ENCODE results near the gene EXOC3L4. TPM values are rescaled to one million over a fixed set of nuclear protein-coding genes. Genes with fewer than 3 reads are reported as not detected.

Gene EXOC3L4
- total and polyA plus RNA-seq, 2 of the 8 experiments (the other 6 are each of a cell fraction or from before 2014, with no cell fraction given): 0.45 to 0.57 TPM

DNA sequence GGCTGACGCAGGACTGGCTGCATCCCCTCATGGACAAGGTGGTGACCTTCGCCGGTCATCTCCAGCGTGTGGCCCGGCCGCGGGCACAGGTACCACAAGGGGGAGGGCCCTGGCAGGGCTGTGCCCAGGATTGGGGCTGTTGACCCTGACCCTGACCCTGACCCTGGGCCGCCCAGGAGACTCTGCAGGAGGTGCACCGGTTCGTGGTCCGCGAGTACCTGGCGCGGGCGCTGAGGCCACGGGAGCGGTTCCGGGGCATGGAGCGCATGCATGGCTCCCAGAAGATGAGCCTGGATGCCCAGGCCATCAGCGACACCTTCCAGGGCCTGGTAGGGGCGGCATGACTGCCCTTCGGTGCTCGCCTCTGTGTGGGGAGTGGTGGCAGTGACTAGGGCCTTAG is 12.9 kb downstream of the EXOC3L4 start (continued):
- TF ChIP-seq TEAD4 (IDR thresholded peaks at IDR 0.05; ENCODE audit: low read depth, low read length) (no peak), BRCA1 (IDR thresholded peaks at IDR 0.05; ENCODE audit: low read depth, low read length) (no peak), YY1 (IDR thresholded peaks at IDR 0.05; ENCODE audit: low read depth, low read length) (no peak), SRF (IDR thresholded peaks at IDR 0.05; ENCODE audit: low read depth, low read length) (no peak)

All from H1 (cell line).